ENCODE data around the gene COL6A3.

COL6A3 gene

DNA sequence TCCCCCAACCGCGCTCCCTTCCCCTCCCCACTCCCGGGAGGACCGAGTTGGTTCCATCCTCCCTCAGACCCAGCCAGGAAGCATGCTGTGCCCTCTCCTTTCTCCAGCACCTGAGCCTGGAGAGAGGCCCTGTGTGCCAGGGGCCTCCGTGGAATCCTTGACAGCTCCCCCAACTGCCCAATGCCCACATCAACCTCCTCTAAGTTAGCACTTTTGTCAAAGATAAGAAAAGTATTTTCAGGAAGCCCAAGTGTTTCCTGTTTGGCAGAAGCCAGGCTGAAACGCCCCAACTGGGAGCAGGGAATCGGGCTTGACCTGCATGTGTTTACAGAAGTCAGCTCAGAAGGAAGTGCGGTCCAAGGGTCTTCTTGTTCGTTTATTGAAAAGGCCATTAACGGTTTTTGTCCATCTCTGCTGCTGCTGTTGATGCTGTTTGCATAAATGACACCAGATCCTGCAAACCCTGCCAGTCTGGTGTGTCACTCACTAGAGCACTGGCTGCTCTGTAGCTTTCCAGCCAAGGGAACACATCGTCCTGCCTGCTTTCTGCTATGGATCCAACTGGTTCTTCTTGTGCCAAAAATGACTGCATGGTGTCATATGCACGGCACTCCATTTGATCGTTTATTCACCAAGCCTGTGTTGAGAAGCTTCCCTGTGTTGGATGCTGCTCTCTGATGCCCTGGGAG lies 35.4 kb upstream of the COL6A3 start:
- Histone ChIP-seq H3K4me1 (ENCODE audit: insufficient read depth, insufficient read length) (peaks cover 2% of the 10 kb centered on the region), H3K4me3 (ENCODE audit: insufficient read length, low read depth) (no peak overlapping the region), H3K9me3 (ENCODE audit: insufficient read depth, low read length) (no peaks in the 10 kb centered on the region; the same call in 1 of the 2 replicates), H3K27me3 (ENCODE audit: insufficient read depth, insufficient read length) (no peaks in the 10 kb centered on the region), H3K36me3 (ENCODE audit: insufficient read depth, insufficient read length, low read length) (no peaks in the 10 kb centered on the region), H3K9ac (ENCODE audit: insufficient read length, low read depth) (no peak overlapping the region)
- no peak for DNase-seq (ENCODE audit: low read depth, low spot score)
- TF ChIP-seq YY1 (IDR thresholded peaks at IDR 0.05; ENCODE audit: insufficient read depth, insufficient read length) (no peak), ZNF274 (IDR thresholded peaks at IDR 0.05; ENCODE audit: low read depth, low read length) (no peak), SUZ12 (IDR thresholded peaks at IDR 0.05; ENCODE audit: extremely low read depth, insufficient read depth, insufficient read length) (no peak)

DNA sequence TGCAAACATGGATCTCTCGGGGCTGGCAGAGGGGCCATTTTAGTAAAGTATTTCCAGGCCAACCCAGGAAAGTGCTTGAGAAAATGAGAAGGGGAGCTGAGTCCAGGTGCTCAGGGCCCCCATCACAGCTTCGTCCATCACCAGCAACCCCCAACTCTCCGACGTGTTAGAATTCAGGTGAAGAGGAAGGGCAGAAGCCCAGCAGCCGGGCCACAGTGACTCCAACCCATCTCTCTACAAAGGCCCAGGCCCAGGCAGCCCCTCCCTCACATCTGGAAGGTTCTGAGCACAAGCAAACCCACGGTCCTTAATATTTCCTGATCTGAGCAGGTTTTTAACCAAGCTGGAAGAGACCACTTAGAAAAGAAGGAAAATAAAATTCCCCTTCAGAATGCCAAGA lies 34.7 kb upstream of the COL6A3 start:
- H3K27me3 ChIP-seq (ENCODE audit: insufficient read depth, insufficient read length), result no peaks in the 10 kb centered on the region
- TF ChIP-seq ZNF274 (IDR thresholded peaks at IDR 0.05; ENCODE audit: low read depth, low read length) (no peak), SUZ12 (IDR thresholded peaks at IDR 0.05; ENCODE audit: extremely low read depth, insufficient read depth, insufficient read length) (no peak), YY1 (IDR thresholded peaks at IDR 0.05; ENCODE audit: insufficient read depth, insufficient read length) (no peak)
- H3K36me3 ChIP-seq (ENCODE audit: insufficient read depth, insufficient read length, low read length), result no peaks in the 10 kb centered on the region
- H3K9me3 ChIP-seq (ENCODE audit: insufficient read depth, low read length), result no peaks in the 10 kb centered on the region; the same call in 1 of the 2 replicates
- no peak for DNase-seq (ENCODE audit: low read depth, low spot score)
- no peak overlapping the region for H3K9ac ChIP-seq (ENCODE audit: insufficient read length, low read depth)
- peaks cover 2% of the 10 kb centered on the region for H3K4me1 ChIP-seq (ENCODE audit: insufficient read depth, insufficient read length)
- H3K4me3 ChIP-seq (ENCODE audit: insufficient read length, low read depth), result no peak overlapping the region

DNA sequence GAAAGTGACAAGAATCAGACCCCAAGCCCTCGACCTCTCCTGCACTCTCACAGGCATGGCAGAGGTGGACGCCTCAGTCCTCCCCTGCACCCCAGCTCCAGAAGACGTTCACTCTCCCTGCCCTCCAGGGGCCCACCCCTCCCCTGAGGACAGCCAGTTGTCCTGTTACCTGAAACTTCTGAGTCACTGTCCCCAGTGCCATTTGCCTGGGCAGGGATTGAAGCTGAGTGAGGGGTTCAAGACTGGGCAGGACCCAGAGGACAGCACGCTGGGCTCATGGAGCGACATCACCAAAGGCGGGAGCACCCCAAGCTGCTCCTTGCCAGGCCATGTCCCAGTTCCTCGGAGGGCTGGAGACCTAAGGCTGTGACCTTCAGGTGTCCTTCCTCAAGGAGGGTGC lies 34.2 kb upstream of the COL6A3 start:
- Histone ChIP-seq H3K9ac (ENCODE audit: insufficient read length, low read depth) (no peak overlapping the region), H3K36me3 (ENCODE audit: insufficient read depth, insufficient read length, low read length) (no peaks in the 10 kb centered on the region), H3K9me3 (ENCODE audit: insufficient read depth, low read length) (no peaks in the 10 kb centered on the region; the same call in 1 of the 2 replicates), H3K4me3 (ENCODE audit: insufficient read length, low read depth) (no peak overlapping the region), H3K4me1 (ENCODE audit: insufficient read depth, insufficient read length) (peaks cover 2% of the 10 kb centered on the region), H3K27me3 (ENCODE audit: insufficient read depth, insufficient read length) (no peaks in the 10 kb centered on the region)
- TF ChIP-seq YY1 (IDR thresholded peaks at IDR 0.05; ENCODE audit: insufficient read depth, insufficient read length), result no peak
- DNase-seq (ENCODE audit: low read depth, low spot score), result no peak

DNA sequence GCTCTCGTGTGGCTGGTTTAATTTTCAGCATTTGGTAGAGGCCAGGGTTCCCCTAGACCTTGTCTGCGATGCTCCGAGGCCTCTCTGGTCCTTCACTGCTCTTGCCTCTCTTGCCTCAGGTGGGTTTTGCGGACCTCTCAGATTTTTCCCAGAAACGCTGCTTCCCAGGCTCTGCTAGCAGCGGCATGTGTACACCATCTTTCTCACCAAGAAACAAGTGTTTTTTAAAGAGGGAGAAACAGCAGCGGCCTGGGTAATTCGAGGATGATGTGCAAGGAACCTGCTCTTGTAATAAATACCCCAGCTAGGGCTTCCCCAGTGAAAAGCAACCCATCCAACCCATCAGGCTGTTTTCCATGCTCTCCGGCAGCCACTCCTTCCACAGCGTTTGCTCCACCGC lies 33.5 kb upstream of the COL6A3 start:
- Histone ChIP-seq H3K4me1 (ENCODE audit: insufficient read depth, insufficient read length) (peaks cover 2% of the 10 kb centered on the region), H3K9me3 (ENCODE audit: insufficient read depth, low read length) (no peaks in the 10 kb centered on the region; the same call in 1 of the 2 replicates), H3K36me3 (ENCODE audit: insufficient read depth, insufficient read length, low read length) (no peaks in the 10 kb centered on the region), H3K9ac (ENCODE audit: insufficient read length, low read depth) (no peak overlapping the region), H3K4me3 (ENCODE audit: insufficient read length, low read depth) (no peak overlapping the region), H3K27me3 (ENCODE audit: insufficient read depth, insufficient read length) (no peaks in the 10 kb centered on the region)
- no peak for DNase-seq (ENCODE audit: low read depth, low spot score)
- TF ChIP-seq SUZ12 (IDR thresholded peaks at IDR 0.05; ENCODE audit: extremely low read depth, insufficient read depth, insufficient read length) (no peak), ZNF274 (IDR thresholded peaks at IDR 0.05; ENCODE audit: low read depth, low read length) (no peak), YY1 (IDR thresholded peaks at IDR 0.05; ENCODE audit: insufficient read depth, insufficient read length) (no peak)

DNA sequence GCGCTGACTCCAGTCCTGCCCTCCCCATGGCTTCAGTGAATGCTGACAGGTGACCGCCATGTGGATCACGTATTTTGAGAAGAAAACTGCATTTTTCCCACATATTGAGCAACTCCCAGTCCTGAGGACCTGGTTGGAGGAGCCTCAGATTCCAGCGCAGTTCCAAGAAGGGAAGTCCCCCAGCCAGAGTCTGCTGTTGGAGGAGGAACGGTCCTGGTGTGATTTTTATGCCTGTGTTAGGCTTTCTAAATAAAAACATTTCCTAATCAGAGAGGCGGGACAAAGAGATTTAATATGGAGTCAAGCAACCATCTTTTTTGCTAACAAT lies 32.3 kb upstream of the COL6A3 start:
- no peak for TF ChIP-seq YY1 (IDR thresholded peaks at IDR 0.05; ENCODE audit: insufficient read depth, insufficient read length)
- no peak for TF ChIP-seq SUZ12 (IDR thresholded peaks at IDR 0.05; ENCODE audit: extremely low read depth, insufficient read depth, insufficient read length)
- no peak for TF ChIP-seq ZNF274 (IDR thresholded peaks at IDR 0.05; ENCODE audit: low read depth, low read length)
- H3K9ac ChIP-seq (ENCODE audit: insufficient read length, low read depth), result no peak overlapping the region
- H3K4me3 ChIP-seq (ENCODE audit: insufficient read length, low read depth), result no peak overlapping the region
- H3K36me3 ChIP-seq (ENCODE audit: insufficient read depth, insufficient read length, low read length), result no peaks in the 10 kb centered on the region
- DNase-seq (ENCODE audit: low read depth, low spot score), result no peak
- no peaks in the 10 kb centered on the region for H3K4me1 ChIP-seq (ENCODE audit: insufficient read depth, insufficient read length)
- H3K9me3 ChIP-seq (ENCODE audit: insufficient read depth, low read length), result no peaks in the 10 kb centered on the region; the same call in 1 of the 2 replicates
- H3K27me3 ChIP-seq (ENCODE audit: insufficient read depth, insufficient read length), result no peaks in the 10 kb centered on the region

DNA sequence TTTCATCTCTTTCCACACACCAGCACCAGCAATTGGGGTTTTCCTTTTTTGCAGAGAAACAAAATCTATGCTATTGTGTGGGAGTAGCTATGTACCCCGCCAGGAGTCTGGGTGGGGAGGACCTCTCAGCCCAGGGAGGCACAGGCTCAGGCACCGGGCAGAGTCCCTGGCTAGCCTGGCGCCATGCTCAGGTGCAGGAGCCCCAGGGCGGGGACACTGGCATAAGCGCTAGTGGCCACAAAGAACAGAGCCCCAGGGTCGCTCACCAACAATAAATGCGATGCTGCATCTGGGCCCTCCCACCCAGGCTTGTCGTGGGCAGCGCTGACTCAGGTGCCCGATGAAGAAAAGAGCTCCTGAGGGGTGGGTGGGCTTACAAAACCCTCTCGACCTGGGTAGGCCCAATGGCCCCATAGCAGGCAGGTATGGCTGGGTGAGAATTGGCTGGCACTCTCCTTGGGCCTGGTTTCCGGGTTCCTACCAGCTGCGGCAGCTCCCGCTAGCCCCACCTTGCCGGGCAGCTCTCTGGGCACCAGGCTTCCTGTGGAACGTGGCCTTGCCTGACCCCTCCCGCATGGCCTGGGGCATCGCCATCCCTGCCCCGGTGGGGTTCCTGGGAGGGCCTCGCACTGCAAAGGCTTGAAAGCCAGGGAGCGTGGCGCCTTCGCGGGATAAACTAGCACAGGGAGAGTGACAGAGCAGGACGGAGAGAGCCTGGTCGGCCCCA lies 31.8 kb upstream of the COL6A3 start:
- Histone ChIP-seq H3K9me3 (ENCODE audit: insufficient read depth, low read length) (no peaks in the 10 kb centered on the region; the same call in 1 of the 2 replicates), H3K4me3 (ENCODE audit: insufficient read length, low read depth) (no peak overlapping the region), H3K9ac (ENCODE audit: insufficient read length, low read depth) (no peak overlapping the region), H3K36me3 (ENCODE audit: insufficient read depth, insufficient read length, low read length) (no peaks in the 10 kb centered on the region), H3K27me3 (ENCODE audit: insufficient read depth, insufficient read length) (no peaks in the 10 kb centered on the region), H3K4me1 (ENCODE audit: insufficient read depth, insufficient read length) (no peaks in the 10 kb centered on the region)
- DNase-seq (ENCODE audit: low read depth, low spot score), result no peak
- no peak for TF ChIP-seq SUZ12 (IDR thresholded peaks at IDR 0.05; ENCODE audit: extremely low read depth, insufficient read depth, insufficient read length)
- no peak for TF ChIP-seq YY1 (IDR thresholded peaks at IDR 0.05; ENCODE audit: insufficient read depth, insufficient read length)
- TF ChIP-seq ZNF274 (IDR thresholded peaks at IDR 0.05; ENCODE audit: low read depth, low read length), result no peak

DNA sequence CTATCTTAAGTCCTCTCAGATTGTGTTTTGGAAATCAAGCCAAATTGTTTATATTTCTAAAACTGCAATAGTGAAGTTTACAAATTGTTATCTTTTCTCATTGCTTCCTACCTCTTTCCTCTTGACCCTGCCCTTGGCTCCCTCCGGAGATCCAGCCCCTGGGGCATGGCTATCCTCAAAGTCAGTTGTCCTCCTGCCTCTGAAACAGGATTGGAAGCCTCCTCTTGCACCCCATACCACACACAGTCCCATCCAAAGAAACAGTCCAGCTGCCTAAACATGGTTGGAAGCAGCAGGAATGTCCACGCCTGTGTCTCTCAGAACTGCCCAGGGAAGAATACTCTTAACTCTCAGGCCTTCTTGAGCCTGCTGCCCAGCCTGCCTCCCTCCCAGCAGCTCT lies 30.1 kb upstream of the COL6A3 start:
- no peaks in the 10 kb centered on the region for H3K36me3 ChIP-seq (ENCODE audit: insufficient read depth, insufficient read length, low read length)
- no peaks in the 10 kb centered on the region for H3K27me3 ChIP-seq (ENCODE audit: insufficient read depth, insufficient read length)
- H3K9ac ChIP-seq (ENCODE audit: insufficient read length, low read depth), result no peak overlapping the region
- no peaks in the 10 kb centered on the region for H3K4me1 ChIP-seq (ENCODE audit: insufficient read depth, insufficient read length)
- DNase-seq (ENCODE audit: low read depth, low spot score), result no peak
- no peaks in the 10 kb centered on the region for H3K9me3 ChIP-seq (ENCODE audit: insufficient read depth, low read length)
- no peak overlapping the region for H3K4me3 ChIP-seq (ENCODE audit: insufficient read length, low read depth)
- no peak for TF ChIP-seq SUZ12 (IDR thresholded peaks at IDR 0.05; ENCODE audit: extremely low read depth, insufficient read depth, insufficient read length)
- TF ChIP-seq YY1 (IDR thresholded peaks at IDR 0.05; ENCODE audit: insufficient read depth, insufficient read length), result no peak
- TF ChIP-seq ZNF274 (IDR thresholded peaks at IDR 0.05; ENCODE audit: low read depth, low read length), result no peak
